ENCODE data around the gene ZNF280C. TPM values are rescaled to one million over a fixed set of nuclear protein-coding genes. Genes with fewer than 3 reads are reported as not detected.
"Not testable (repeated sequence)": the region's sequence is repeated elsewhere in the genome, so short reads cannot be mapped to it uniquely, and the experiment has no call there.

Gene ZNF280C
- total RNA-seq, 1 donor: 12.1 TPM

GRCh38 chrX:130245441-130245840, 23.3 kb downstream of the ZNF280C start:
- DNase-seq (ENCODE audit: low read depth): peak; percentile 39
- TF ChIP-seq CTCF (IDR thresholded peaks at IDR 0.05; ENCODE audit: insufficient read depth, low read depth, low read length): no peak
- no peak overlapping the region for H3K4me3 ChIP-seq (ENCODE audit: low read depth, low read length)

- not testable (repeated sequence) for DNase-seq (ENCODE audit: low read depth); H3K4me3 ChIP-seq (ENCODE audit: low read depth, low read length)
These were observed 37.5 kb downstream of the ZNF280C start for GRCh38 chrX:130231184-130231583.

GRCh38 chrX:130228871-130229270, 39.8 kb downstream of the ZNF280C start:
- H3K4me3 ChIP-seq (ENCODE audit: low read depth, low read length): no peak overlapping the region
- no peak for TF ChIP-seq CTCF (IDR thresholded peaks at IDR 0.05; ENCODE audit: insufficient read depth, low read depth, low read length)

GRCh38 chrX:130224810-130225209, 43.9 kb downstream of the ZNF280C start:
- DNase-seq (ENCODE audit: low read depth): peak; percentile 67
- H3K4me3 ChIP-seq (ENCODE audit: low read depth, low read length): no peak overlapping the region
- no peak for TF ChIP-seq CTCF (IDR thresholded peaks at IDR 0.05; ENCODE audit: insufficient read depth, low read depth, low read length)

More at GRCh38 chrX:130228871-130229270, 39.8 kb downstream of the ZNF280C start:
- DNase-seq (ENCODE audit: low read depth): no peak

GRCh38 chrX:130216320-130216719, 52.4 kb downstream of the ZNF280C start:
- peak; percentile 24 for DNase-seq (ENCODE audit: low read depth)
- no peak for TF ChIP-seq CTCF (IDR thresholded peaks at IDR 0.05; ENCODE audit: insufficient read depth, low read depth, low read length)
- H3K4me3 ChIP-seq (ENCODE audit: low read depth, low read length): no peak overlapping the region

GRCh38 chrX:130213376-130213775, 55.3 kb downstream of the ZNF280C start:
- TF ChIP-seq CTCF (IDR thresholded peaks at IDR 0.05; ENCODE audit: insufficient read depth, low read depth, low read length): no peak
- DNase-seq (ENCODE audit: low read depth): no peak
- no peak overlapping the region for H3K4me3 ChIP-seq (ENCODE audit: low read depth, low read length)

- no peak overlapping the region for H3K4me3 ChIP-seq (ENCODE audit: low read depth, low read length)
- TF ChIP-seq CTCF (IDR thresholded peaks at IDR 0.05; ENCODE audit: insufficient read depth, low read depth, low read length): no peak
- no peak for DNase-seq (ENCODE audit: low read depth)
These were observed 56.3 kb downstream of the ZNF280C start for GRCh38 chrX:130212371-130212770.

Measured in fibroblast of villous mesenchyme (primary cell).